Measurements from ENCODE around the gene RBPMS2.
"Not testable (repeated sequence)": the region's sequence is repeated elsewhere in the genome, so short reads cannot be mapped to it uniquely, and the experiment has no call there.

GRCh38 chr15:64814283-64814682 lies 38.9 kb upstream of the RBPMS2 start:
- not testable (repeated sequence) for TF ChIP-seq CTCF, POLR2A (IDR thresholded peaks at IDR 0.05)

All from lower leg skin (tissue), 3 donors.